GM19025 (cell line): ENCODE results near the gene CAMKMT.

ENCODE experiments used
- ATAC-seq: cut with Tn5 transposase; IDR thresholded peaks from one replicate; pipeline ENCODE4 v1.9.1; 2021; ENCODE audit warnings: mild to moderate bottlenecking, low read depth, moderate library complexity; ENCODE audit not compliant: unreplicated experiment

Gene CAMKMT

GRCh38 chr2:44361330-44362206 lies at the start of gene CAMKMT, which contains the start of gene PREPL:
CAMKMT (plus strand) TSS chr2:44361947.
PREPL (minus strand) TSS chr2:44361494; CDS start chr2:44346342, 15,152 bp downstream.
- ATAC-seq = peak; percentile 71

DNA sequence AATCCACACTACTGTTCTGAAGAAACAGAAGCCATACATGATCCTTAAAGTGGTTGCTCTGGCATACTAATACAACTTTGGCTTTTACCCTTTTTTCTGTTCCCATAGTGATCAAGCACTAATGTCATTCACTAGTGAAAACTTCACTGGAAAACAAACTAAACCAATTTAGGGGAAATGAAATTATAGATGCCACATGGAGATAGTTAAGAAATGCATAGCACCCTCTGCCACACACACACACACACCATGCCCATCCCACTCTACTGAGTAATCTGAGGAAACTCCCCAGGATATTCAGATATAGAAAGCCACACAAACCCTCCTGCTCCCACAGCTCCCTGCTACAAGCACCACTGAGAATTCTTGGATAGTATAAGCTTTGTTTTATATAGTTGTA lies 47.4 kb upstream of the CAMKMT start:
- ATAC-seq = no peak

DNA sequence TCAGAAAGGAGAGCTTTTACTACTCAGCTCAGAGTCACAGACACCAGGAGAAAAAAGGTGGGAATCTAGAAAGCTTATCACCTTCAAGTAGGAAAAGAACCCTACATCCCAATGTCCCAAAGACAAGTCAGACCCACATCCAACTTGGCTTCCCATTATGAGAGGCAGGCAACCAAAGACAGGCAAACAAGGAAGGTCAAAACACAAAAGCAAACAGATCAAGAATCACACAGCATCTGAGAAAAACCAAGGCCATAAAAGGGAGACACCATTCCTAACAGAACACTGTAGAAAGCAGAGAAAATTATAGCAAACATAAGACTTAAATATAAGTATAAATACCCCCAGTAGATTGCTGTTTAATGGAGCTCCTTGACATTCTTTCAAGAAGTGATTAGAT lies 45.8 kb upstream of the CAMKMT start:
- ATAC-seq = no peak

- no peak for ATAC-seq
Observed at GRCh38 chr2:44320832-44321231, 40.9 kb upstream of the CAMKMT start.

- ATAC-seq = no peak
Observed at GRCh38 chr2:44321360-44321759, 40.4 kb upstream of the CAMKMT start.

DNA sequence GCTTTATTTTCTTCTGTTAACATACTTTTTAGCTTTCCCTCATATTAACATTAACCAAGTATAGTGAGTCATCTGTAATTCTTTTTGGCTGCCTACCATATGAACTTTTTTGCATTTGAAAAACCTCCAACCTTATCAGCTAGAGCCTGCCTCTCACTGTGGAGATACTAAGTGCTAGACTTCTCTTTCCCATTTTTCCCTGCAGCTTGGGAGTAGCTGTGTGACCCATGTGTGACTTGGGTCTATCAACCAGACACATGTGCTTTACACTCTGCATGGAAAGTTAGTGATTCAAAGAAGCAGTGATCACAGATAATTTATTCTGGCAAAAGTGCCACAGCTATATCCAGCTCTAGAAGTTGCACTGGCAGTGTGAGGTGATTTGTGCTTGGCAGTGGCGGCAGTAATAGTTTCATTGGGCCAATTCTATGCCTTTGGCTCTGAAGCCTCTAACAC lies 36.7 kb upstream of the CAMKMT start:
- ATAC-seq = no peak

GRCh38 chr2:44325897-44326296 lies 35.9 kb upstream of the CAMKMT start:
- no peak for ATAC-seq

DNA sequence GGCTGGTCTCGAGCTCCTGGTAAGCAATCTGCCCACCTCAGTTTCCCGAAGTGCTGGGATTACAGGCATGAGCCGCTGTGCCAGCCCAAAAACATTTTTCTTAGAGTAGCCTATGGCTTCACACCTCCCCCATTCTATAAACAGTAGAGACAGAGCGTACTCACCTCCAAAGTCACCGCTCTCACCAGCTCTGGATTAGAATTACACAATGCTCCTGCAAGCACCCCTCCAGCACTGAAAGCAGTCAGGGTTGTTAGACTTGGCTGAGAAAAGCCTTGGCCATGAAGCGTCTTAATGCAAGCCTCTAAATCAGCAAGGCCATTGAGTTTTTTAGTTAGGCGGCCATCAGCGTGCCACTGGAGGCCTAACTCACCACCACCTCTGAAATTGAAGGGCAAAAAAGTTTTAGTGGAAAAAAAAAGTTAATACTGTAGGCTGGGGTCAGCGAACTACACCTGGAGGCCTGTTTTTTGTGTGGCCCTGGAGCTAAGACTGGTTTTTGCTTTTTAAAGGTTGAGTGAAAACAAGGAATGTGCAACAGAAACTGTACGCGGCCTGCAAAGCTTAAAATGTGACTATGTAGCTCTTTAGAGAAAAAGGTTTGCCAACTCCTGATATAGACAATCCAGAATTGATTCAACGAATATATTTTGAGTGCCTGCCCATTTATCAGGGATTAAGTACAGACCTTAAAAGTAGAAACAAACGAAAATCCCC lies 35.0 kb upstream of the CAMKMT start:
- no peak for ATAC-seq

DNA sequence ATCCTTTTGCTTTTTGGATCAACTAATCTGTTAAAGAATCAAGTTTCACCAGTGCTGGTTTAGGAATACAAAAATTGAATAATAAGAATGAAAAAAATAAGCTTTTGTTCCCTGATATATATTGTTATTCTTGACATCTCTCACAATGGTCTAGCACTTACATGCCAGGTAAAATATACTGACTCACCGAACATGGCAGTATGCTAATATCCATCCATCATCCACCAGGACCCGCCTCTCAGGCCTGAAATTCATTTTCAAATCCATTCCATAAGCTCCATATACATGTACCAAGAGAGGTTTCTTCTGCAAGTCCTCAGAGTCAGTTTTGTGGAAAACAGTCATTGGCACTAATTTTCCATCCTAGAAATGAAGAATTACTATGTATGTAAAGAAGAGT lies 33.0 kb upstream of the CAMKMT start:
- no peak for ATAC-seq

- no peak for ATAC-seq
Observed at GRCh38 chr2:44329343-44329742, 32.4 kb upstream of the CAMKMT start.

DNA sequence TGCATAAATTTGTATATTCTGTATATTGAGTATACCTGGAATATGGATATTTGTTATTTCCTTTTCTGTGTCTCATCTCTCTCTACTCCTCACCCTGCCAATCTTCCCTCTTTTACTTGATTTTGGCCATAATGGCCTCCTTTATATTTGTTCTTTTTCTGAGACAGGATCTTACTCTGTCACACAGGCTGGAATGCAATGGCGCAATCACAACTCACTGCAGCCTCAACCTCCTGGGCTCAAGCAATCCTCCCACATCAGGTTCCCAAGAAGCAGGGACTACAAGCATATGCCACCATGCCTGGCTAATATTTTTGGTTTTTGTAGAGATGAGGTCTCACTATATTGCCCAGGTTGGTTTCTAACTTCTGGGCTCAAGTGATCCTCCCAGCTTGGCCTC lies 30.9 kb upstream of the CAMKMT start:
- no peak for ATAC-seq

GRCh38 chr2:44333994-44334393 lies 27.8 kb upstream of the CAMKMT start:
- ATAC-seq = no peak

DNA sequence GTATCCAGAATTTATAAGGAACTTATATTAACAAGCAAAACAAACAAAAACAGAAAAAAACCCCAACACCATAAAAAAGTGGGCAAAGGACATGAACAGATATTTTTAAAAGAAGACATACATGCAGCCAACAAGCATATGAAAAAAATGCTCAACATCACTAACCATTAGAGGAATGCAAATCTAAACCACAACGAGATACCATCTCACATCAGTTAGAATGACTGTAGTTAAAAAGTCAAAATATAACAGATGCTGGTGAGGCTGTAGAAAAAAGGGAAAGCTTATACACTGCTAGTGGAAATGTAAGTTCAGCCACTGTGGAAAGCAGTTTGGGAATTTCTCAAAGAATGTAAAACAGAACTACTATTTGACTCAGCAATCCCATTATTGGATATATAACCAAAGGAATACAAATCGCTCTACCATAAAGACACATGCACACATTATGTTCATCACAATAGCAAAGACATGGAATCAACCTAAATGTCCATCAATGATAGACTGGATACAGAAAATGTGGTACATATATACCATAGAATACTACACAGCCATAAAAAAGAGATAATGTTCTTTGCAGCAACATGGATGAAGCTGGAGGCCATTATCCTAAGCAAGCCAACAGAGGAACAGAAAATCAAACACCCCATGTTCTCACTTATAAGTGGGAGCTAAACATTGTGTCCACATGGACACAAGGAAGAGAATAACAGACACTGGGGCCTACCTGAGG lies 25.8 kb upstream of the CAMKMT start:
- ATAC-seq = no peak

DNA sequence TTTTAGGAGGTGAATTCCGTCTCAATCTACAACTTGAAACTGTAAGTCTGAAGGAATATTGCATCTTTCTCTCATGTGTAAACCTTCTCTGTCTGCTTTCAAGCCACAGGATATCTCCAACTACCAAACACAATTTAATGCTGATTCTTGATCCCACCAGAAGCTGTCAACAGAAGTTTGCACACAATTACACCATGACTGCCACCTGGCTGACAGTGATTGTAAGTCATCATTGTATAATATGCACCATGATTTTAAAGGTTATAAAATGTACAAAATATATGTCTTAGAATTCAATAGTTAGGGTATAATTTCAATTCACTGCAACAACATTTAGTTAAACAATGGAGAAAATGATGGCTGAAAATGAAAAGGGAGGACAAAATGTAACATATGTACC lies 18.9 kb upstream of the CAMKMT start:
- no peak for ATAC-seq

DNA sequence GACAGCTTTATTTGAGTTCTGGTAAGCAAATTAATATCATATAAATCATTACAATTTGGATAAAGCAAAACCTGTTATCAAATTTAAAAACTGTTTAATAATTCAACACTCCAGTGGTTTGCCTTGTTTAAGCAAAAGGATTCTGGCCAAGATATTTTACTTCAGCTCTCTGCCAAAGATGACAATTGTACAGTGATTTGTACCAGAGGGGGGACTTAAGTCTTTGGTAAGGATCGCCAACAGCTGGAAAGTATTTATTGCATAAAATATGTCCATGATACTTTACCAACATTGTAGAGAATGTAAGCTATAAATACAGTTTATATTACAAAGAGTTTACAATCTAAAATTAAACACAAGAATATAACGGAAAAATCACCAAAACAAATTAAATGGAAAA lies 14.2 kb upstream of the CAMKMT start:
- ATAC-seq = no peak

DNA sequence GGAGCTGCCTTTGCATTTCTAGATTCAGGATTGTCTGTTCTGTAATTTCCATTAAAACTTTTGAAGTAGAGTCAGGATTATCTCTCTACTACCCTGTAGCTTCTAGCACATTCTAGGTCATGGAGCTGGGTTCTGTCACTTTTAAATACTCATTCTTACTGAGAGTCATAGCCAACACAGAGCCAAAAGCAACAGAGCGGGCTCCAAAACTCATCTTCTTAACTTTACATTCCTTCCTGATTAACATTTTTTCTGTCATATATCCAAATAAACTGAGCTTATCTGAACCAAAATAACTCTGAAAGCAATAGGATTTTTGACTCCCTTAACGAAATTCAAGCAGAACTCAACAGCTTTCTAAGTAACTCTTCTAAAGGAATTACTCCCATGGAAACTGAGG lies 13.3 kb upstream of the CAMKMT start:
- no peak for ATAC-seq

DNA sequence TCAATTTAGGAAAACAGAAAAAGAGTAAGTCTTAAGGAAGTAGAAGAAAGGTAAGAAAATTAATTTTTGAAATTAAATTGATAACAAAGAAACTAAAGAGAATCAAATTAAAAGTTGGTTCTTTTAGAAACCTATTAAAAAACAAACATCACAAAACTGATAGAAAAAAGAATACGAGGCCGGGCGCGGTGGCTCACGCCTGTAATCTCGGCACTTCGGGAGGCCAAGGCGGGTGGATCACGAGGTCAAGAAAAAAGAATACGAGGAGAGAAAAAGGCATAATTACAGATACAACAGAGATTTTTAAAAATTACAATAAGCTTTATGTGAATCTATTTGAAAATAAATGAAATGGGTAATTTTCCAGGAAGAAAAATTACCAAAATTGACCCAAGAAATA lies 12.2 kb upstream of the CAMKMT start:
- ATAC-seq = no peak

GRCh38 chr2:44351088-44351487 lies 10.7 kb upstream of the CAMKMT start:
- no peak for ATAC-seq

DNA sequence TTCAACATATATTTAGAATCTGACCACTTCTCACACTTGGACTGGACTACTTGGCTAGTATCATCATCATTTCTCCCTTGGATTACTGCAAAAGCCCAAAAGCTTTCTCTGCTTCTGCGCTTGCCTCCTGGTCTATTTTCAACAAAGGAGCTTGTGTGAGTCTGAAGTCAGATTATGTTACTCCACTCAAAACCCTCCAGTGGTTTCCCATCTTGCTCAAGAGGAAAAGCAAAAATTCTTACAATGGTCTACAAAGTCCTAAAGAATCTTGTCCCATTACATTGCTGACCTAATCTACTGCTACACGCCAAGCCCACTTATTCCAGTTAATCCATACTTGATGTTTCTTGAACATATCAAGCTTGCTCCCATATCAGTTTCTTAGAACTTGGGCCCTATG lies 10.1 kb upstream of the CAMKMT start:
- ATAC-seq = no peak

DNA sequence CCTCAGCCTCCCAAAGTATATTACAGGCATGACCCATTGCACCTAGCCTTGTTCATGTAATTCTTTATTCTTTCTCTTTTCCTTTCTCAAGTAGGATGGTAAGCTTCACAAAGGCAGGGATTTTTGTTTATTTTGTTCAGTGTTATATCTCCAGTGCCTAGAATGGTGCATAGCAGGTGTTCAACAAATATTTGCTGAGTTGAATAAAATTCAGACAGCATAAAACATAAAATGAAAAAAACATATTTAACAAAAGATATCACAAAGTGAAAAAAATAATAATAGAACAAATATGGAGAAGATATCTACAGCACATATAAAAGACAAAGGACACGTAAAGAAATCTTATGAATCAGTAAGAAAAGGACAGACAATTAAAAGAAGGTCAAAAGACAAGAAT lies 9.2 kb upstream of the CAMKMT start:
- no peak for ATAC-seq

GRCh38 chr2:44354761-44355160 lies 7.0 kb upstream of the CAMKMT start:
- no peak for ATAC-seq
